Measurements from ENCODE around the gene INSM1.

- no peak for TF ChIP-seq CTCF (conservative IDR thresholded peaks at IDR 0.05; ENCODE audit: low read depth in 2 of 2)
- TF ChIP-seq JUNB (IDR thresholded peaks at IDR 0.05; ENCODE audit: unreplicated experiment) = no peak
- TF ChIP-seq ZNF331 (CRISPR knock-in tag; IDR thresholded peaks at IDR 0.05; ENCODE audit: low read depth) = no peak
- no peak for TF ChIP-seq REST (IDR thresholded peaks at IDR 0.05; ENCODE audit: unreplicated experiment)
- TF ChIP-seq POLR2AphosphoS5 (IDR thresholded peaks at IDR 0.05; ENCODE audit: low read depth) = no peak
- TF ChIP-seq CREB1 (CRISPR knock-in tag; IDR thresholded peaks at IDR 0.05; ENCODE audit: low read depth) = no peak
- no peak for TF ChIP-seq EZH2phosphoT487 (IDR thresholded peaks at IDR 0.05; ENCODE audit: unreplicated experiment)
Measured at GRCh38 chr20:20371083-20371482, 3.2 kb downstream of the INSM1 start.

All from GM23338 (cell line).